Heart left ventricle (tissue), 16 donors: ENCODE measurements around the gene LMO2. TPM values are rescaled to one million over a fixed set of nuclear protein-coding genes. Genes with fewer than 3 reads are reported as not detected.

Experiments
- ATAC-seq, 4 donors: fragments of 200-7000 bp; cut with Tn5 transposase; one replicate each; pipeline ENCODE4 v1.9.1; 2020 to 2022; ENCODE audit warnings: moderate library complexity in 4 of 4, mild to moderate bottlenecking in 3 of 4, moderate number of reproducible peaks in 1 of 4
- DNase-seq, 5 donors: peaks; one replicate each; pipeline ENCODE4 v3.0.0-alpha.2; 2020
- H3K27ac ChIP-seq, 12 donors: fragments of 200-600 bp; sonication (generic) in 4 of 12; one replicate each; pipeline versions ENCODE4 v1.5.0 to v1.8.0; 2016 to 2022; ENCODE audit warnings: mild to moderate bottlenecking in 2 of 12
- H3K27me3 ChIP-seq, 9 donors: fragments of 200-600 bp; sonication (generic) in 2 of 9; one replicate each; pipeline versions ENCODE4 v1.5.1 to v1.8.0; 2016 to 2022; ENCODE audit warnings: mild to moderate bottlenecking in 3 of 9
- H3K36me3 ChIP-seq, 9 donors: fragments of 200-600 bp; sonication (generic) in 2 of 9; one replicate each; pipeline versions ENCODE4 v1.5.0 to v1.8.0; 2018 to 2022; ENCODE audit warnings: mild to moderate bottlenecking in 2 of 9
- H3K4me1 ChIP-seq, 12 donors: fragments of 200-600 bp; sonication (generic) in 4 of 12; one replicate each; pipeline versions ENCODE4 v1.5.0 to v1.8.0; 2016 to 2022; ENCODE audit warnings: mild to moderate bottlenecking in 3 of 12
- H3K4me3 ChIP-seq, 12 donors: fragments of 200-600 bp; sonication (generic) in 4 of 12; one replicate each; pipeline versions ENCODE4 v1.5.0 to v1.8.0; 2017 to 2022; ENCODE audit warnings: mild to moderate bottlenecking in 9 of 12, moderate library complexity in 4 of 12
- H3K9me3 ChIP-seq, 12 donors: fragments of 200-600 bp; sonication (generic) in 4 of 12; one replicate each; pipeline versions ENCODE4 v1.5.0 to v1.8.0; 2016 to 2022; ENCODE audit warnings: mild to moderate bottlenecking in 1 of 12
- CTCF ChIP-seq, 12 donors: fragments of 200-600 bp; sonication (generic) in 4 of 12; IDR thresholded peaks; one replicate each; pipeline versions ENCODE4 v1.5.0 to v1.8.0; 2018 to 2022; ENCODE audit warnings: antibody characterized with exemption in 12 of 12, mild to moderate bottlenecking in 5 of 12
- POLR2A ChIP-seq, 2 donors: fragments of 450-650 bp; IDR thresholded peaks; one replicate each; pipeline ENCODE4 v1.6.1; 2017; ENCODE audit warnings: antibody characterized with exemption in 2 of 2, mild to moderate bottlenecking in 2 of 2, moderate library complexity in 2 of 2
- WGBS, 4 donors: extraction: QIAGEN DNeasy Blood & Tissue Kit in 2 of 4; methylation state at CpG; one replicate each; pipeline versions ENCODE4 v1.1.5 to v1.1.7; 2013 to 2018; 5-methylcytosine and 5-hydroxymethylcytosine counted together
- intact Hi-C, 10 donors: fragments of 100-400 bp; cut with DNase I; formaldehyde crosslinking; loops; one replicate each; pipeline versions ENCODE4 v1.11.1 to v1.14.2; 2022
- long read RNA-seq, 3 donors: library from polyadenylated mRNA; unstranded; transcript quantifications; one replicate each; pipeline ENCODE4 v2.0.0, GENCODE V29; 2020 to 2021
- polyA plus RNA-seq, 2 donors: library from polyadenylated mRNA; stranded (reverse); fragments of 200-250 nt; gene quantifications; one replicate each; pipeline ENCODE4 v1.2.3, GENCODE V29; 2013
- total RNA-seq, 9 donors: library from RNA; depleted of rRNA in 2 of 9; stranded (reverse); fragments of >200 nt in 2 of 9; fragmentation: NEBNext Ultra II Directional in 3 of 9; extraction: Animal tissue kit (Norgen Biotek cat#: 25700) in 3 of 9; gene quantifications; one replicate each; pipeline versions ENCODE4 v1.1.0 to v1.2.4, GENCODE V29; 2016 to 2023
- donor health status: ischemic (EF 13 %, LVEDD 7.1; RV severe dilation, severe dysfunction).
- donor health status: healthy with polysubstance abuse.
- donor health status: DM: no; HTN: yes; CAD: no.
- donor health status: DM: no; HTN: no; CAD: no.
- donor health status: ischemic (EF 25% LVEDD 6.9; RV normal size, moderate dysfunction).
- donor health status: ischemic (EF 25% LVEDD 5.7; RV mildly dilated, moderate dysfunction).
- donor health status: healthy.
- donor health status: DM: yes; HTN: yes; CAD: no.
- donor health status: ischemic (EF 35%, LVEDD 5.7; RV mildly dilated, moderate dysfunction).
- donor health status: nonischemic (EF 11% LVEDD 7.7; RV severe dilation, severe dysfunction).
- donor health status: DM: yes; HTN: yes; CAD: no.
- donor health status: PGD.
- donor health status: ischemic (EF 29% LVEDD 5.4; RV normal size, mild dysfunction).
- donor health status: nonischemic (EF 23%, LVEDD 6.1; RV moderate dilation, normal function).

LMO2 gene
- total RNA-seq (10 to 100 TPM in 4 of 9 donors, 1 to 10 TPM in 5; 4.5 to 29.6 (median 8.7) TPM), polyA plus RNA-seq (1 to 10 TPM; 7.9 to 9.6 TPM)
- long read RNA-seq, donor 1, transcript LMO2-202 (3 exons, 1,687 nt) = major isoform, 11 of 20 reads
- long read RNA-seq, donor 1, partial matches to known transcripts = 5 of 20 reads
- long read RNA-seq, donor 1, other reads (novel, unspliced or antisense) = 4 of 20 reads
- long read RNA-seq, donor 2, partial matches to known transcripts = 0 of 1 reads
- long read RNA-seq, donor 2, other reads (novel, unspliced or antisense) = 0 of 1 reads
- long read RNA-seq, donor 3, partial matches to known transcripts = 4 of 10 reads
- long read RNA-seq, donor 3, other reads (novel, unspliced or antisense) = 3 of 10 reads

DNA sequence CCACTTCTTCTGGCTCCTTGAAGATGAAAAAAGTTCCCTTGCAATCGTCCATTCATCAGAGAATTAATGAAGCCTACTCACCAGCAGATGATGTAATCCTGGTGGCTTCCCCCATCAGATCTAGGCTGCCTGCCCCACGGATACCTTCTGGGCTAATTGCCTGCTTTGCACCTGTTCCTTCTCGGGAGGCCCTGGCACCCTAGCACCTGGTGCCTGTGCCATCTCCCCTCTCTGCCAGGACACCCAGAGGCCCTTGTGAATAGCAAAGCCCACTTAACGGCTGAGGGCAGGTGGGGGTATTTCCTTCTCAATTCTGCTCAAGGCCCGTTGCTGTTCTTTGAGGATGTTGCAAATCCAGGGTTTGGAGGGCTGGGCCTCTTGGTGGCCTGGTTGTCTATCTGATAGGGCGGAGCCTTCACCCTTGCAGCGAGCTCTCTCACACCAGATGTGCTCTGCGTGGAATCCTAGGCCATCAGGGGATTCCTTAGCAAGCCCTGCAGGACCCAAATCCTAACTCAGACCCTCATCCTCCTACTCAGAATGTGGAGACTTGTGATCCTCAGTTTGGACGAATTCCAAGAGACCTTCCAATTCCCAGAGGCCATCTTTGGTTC lies at the start of gene LMO2:
Gene LMO2 (minus strand): TSS at position 363 of the 614 bp plus-strand sequence. CDS start 22,360 bp downstream, outside the sequence.
- peak in 1 of 4 donors; percentile 47 for ATAC-seq
- Histone ChIP-seq H3K4me1 (peaks cover 0 to 51% (median 0%) of the 10 kb centered on the region in 12 donors), H3K27me3 (no peaks in the 10 kb centered on the region), H3K9me3 (no peaks in the 10 kb centered on the region), H3K27ac (peak within 1 kb of the TSS in 1 of 12 donors; percentile 67), H3K4me3 (no peak within 1 kb of the TSS), H3K36me3 (no peaks in the 10 kb centered on the region)
- 65 to 79% (median 73%) methylated on average over 9 of the region's 9 CpGs for WGBS, 4 donors
- TF ChIP-seq POLR2A (IDR thresholded peaks at IDR 0.05) (no peak), CTCF (IDR thresholded peaks at IDR 0.05) (no peak)
- intact Hi-C loops = no loop called here
- DNase-seq = no peak

- no peak for DNase-seq
- H3K27ac ChIP-seq = no peak overlapping the region
- no peak overlapping the region for H3K4me3 ChIP-seq
- H3K27me3 ChIP-seq = no peaks in the 10 kb centered on the region
- TF ChIP-seq CTCF (IDR thresholded peaks at IDR 0.05) (no peak), POLR2A (IDR thresholded peaks at IDR 0.05) (no peak)
- intact Hi-C loops = loop anchor here in 2 of 10 donors (5.0 kb wide), 1 partner anchor 73 kb away; no protein-coding TSS in a partner anchor
- no peak for ATAC-seq
- WGBS, 4 donors = 75 to 83% (median 78%) methylated on average over 2 of the region's 2 CpGs
- peaks cover 0 to 55% (median 34%) of the 10 kb centered on the region in 12 donors for H3K4me1 ChIP-seq
- no peaks in the 10 kb centered on the region for H3K9me3 ChIP-seq
- no peaks in the 10 kb centered on the region for H3K36me3 ChIP-seq
These were observed 48.6 kb upstream of the LMO2 start for GRCh38 chr11:33940538-33940815.

GRCh38 chr11:33936725-33937604 lies 45.1 kb upstream of the LMO2 start:
- 10 to 18% (median 16%) methylated on average over 13 to 15 of the region's 15 CpGs for WGBS, 4 donors
- Histone ChIP-seq H3K27me3 (no peaks in the 10 kb centered on the region), H3K4me3 (no peak overlapping the region), H3K9me3 (no peaks in the 10 kb centered on the region), H3K27ac (peak overlapping the region in 8 of 12 donors; percentile 27 to 61 (median 54)), H3K4me1 (peaks cover 0 to 54% (median 25%) of the 10 kb centered on the region in 12 donors), H3K36me3 (no peaks in the 10 kb centered on the region)
- intact Hi-C loops = loop anchor here in 4 of 10 donors (2.0 to 10.0 kb wide), 4 partner anchors 38 to 70 kb away; no protein-coding TSS in a partner anchor
- TF ChIP-seq POLR2A (IDR thresholded peaks at IDR 0.05) (no peak), CTCF (IDR thresholded peaks at IDR 0.05) (no peak)
- DNase-seq (peak; percentile 67 to 83 (median 75)), ATAC-seq (peak; percentile 48 to 89 (median 83))
